RWPE1 (cell line): Measurements from ENCODE around the gene DOK7.

Experiments
- CTCF ChIA-PET: fragments of 350-600 bp; sonication (Branson Sonifier 250); formaldehyde crosslinking; extraction: SDS; loops from one replicate; lab custom pipeline; 2021; lab: Yijun Ruan, JAX
- POLR2A ChIA-PET: fragments of 400-600 bp; formaldehyde crosslinking; extraction: SDS; loops from one replicate; lab custom pipeline; 2020; ENCODE audit warnings: antibody characterized with exemption; ENCODE audit not compliant: low non-redundant PET; lab: Yijun Ruan, JAX
- DNase-seq: peaks from one replicate; pipeline ENCODE4 v3.0.0; 2012; ENCODE audit warnings: low spot score
- H3K27ac ChIP-seq: fragments of 450-650 bp; 2 replicates; pipeline ENCODE4 v1.5.1; 2017
- CTCF ChIP-seq: fragments of 450-650 bp; conservative IDR thresholded peaks from 2 replicates; pipeline ENCODE4 v1.5.1; 2017; ENCODE audit warnings: low read depth, mild to moderate bottlenecking

The DOK7 gene

GRCh38 chr4:3432381-3432790 is 30.7 kb upstream of the DOK7 start:
- no peak for TF ChIP-seq CTCF
- ChIA-PET POLR2A (no interaction called here), CTCF (no interaction called here)
- H3K27ac ChIP-seq = peak overlapping the region; percentile 38
- no peak for DNase-seq

GRCh38 chr4:3433138-3433869 is 29.8 kb upstream of the DOK7 start:
- peak overlapping the region; percentile 92 for H3K27ac ChIP-seq
- no peak for DNase-seq
- no peak for TF ChIP-seq CTCF
- ChIA-PET CTCF (no interaction called here), POLR2A (no interaction called here)

- ChIA-PET POLR2A (no interaction called here), CTCF (interaction anchor here (0.6 kb wide), 1 partner anchor 1626 kb away, joined by 3 read pairs; no protein-coding TSS in a partner anchor)
- DNase-seq = no peak
- no peak for TF ChIP-seq CTCF
- H3K27ac ChIP-seq = peak overlapping the region; percentile 92
Measured at GRCh38 chr4:3434881-3435685, 28.0 kb upstream of the DOK7 start.

- ChIA-PET POLR2A (no interaction called here), CTCF (interaction anchor here (0.6 kb wide), 1 partner anchor 1626 kb away, joined by 3 read pairs; no protein-coding TSS in a partner anchor)
- peak overlapping the region; percentile 92 for H3K27ac ChIP-seq
- no peak for TF ChIP-seq CTCF
- no peak for DNase-seq
Measured at GRCh38 chr4:3435686-3435956, 27.5 kb upstream of the DOK7 start.

- no peak for TF ChIP-seq CTCF
- no peak for DNase-seq
- ChIA-PET CTCF (no interaction called here), POLR2A (no interaction called here)
- peak overlapping the region; percentile 92 for H3K27ac ChIP-seq
Measured at GRCh38 chr4:3436048-3436797, 26.9 kb upstream of the DOK7 start.
